ENCODE results near the gene SUPT20HL1.

Gene SUPT20HL1

GRCh38 chrX:24405959-24406358, 45.5 kb downstream of the SUPT20HL1 start:
- DNase-seq = no peak
